Measurements from ENCODE around the gene ARSG. TPM values are rescaled to one million over a fixed set of nuclear protein-coding genes. Genes with fewer than 3 reads are reported as not detected.

ARSG gene
- total and polyA plus RNA-seq, 2 donors (not counting 3 experiments of a cell fraction or from before 2014, with no cell fraction given), result 3.9 to 7.0 TPM

DNA sequence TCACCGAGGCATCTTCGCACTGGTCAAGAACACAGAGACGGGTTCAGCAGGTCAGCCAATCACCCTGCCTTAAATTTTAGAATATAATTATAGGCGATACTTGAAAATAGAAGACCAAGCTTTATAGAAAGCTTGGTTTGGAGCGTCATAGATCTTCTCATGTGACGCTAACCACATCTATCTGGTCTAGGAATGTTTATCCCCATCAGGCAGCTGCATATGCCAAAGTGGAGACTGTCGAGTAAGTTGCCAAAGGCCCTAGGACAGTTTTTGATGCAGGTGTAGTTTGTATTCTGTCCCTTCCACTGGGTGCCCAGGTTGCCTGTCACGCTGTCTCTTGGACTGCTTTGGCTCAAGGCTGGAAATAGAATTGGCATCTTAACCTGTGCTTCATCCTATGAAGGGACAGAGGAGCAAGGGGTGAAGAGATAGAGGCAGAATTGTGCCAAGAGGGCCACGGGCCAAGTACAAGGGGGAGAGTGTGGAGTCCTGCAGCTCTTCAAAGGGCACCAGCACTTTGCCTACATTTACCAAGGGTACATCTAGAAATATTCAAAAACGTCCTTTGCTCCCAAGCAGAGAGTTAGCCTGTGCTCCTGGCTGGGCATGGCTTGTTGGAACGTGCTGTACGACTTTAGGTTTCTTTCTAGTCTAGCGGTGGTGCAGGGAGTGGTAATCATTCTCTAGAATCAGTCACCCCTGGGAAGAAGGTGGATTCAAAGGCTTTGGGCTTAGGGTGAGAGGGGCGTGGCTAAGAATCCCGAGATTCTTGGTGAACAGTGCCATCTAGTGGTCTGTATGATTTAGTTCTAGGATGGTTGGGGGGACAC lies 171.3 kb downstream of the ARSG start:
- ChIA-PET CTCF (interaction anchor here (0.6 to 3.4 kb wide), 13 partner anchors 21 to 658 kb away, joined by 3 to 28 read pairs (median 4); no protein-coding TSS in a partner anchor), POLR2A (no interaction called here)
- dilution Hi-C loops (cut with MboI; ENCODE audit: extremely low pct_ligation_motif_present, low sequenced_read_pairs), result no loop called here
- Histone ChIP-seq H3K27ac (ENCODE audit: insufficient read depth, low read depth, low read length) (no peak overlapping the region), H3K9me3 (replicated peaks; ENCODE audit: control insufficient read depth, insufficient read depth, low read length) (no peaks in the 10 kb centered on the region), H3K4me2 (ENCODE audit: insufficient read depth, low read length) (no peak overlapping the region), H3K27me3 (ENCODE audit: control insufficient read depth in 2 of 2, insufficient read depth in 2 of 2, low read length in 2 of 2) (peaks cover 0 to 2% of the 10 kb centered on the region in 2 experiments), H3K36me3 (ENCODE audit: control insufficient read depth in 2 of 2, extremely low read depth in 1 of 2, insufficient read depth in 2 of 2, low read length in 2 of 2) (no peaks in the 10 kb centered on the region), H3K9me1 (replicated peaks; ENCODE audit: control insufficient read depth, extremely low read depth, insufficient read depth, low read length) (no peaks in the 10 kb centered on the region), H3K9ac (replicated peaks; ENCODE audit: extremely low read depth, insufficient read depth, low read length) (no peak overlapping the region), H4K20me1 (replicated peaks; ENCODE audit: control insufficient read depth, extremely low read depth, insufficient read depth, low read length) (no peaks in the 10 kb centered on the region), H3K79me2 (ENCODE audit: control insufficient read depth, insufficient read depth, low read length) (no peaks in the 10 kb centered on the region), H3K4me1 (ENCODE audit: control insufficient read depth, extremely low read depth, insufficient read depth, low read length) (peaks cover 11% of the 10 kb centered on the region), H2AFZ (ENCODE audit: low read depth, low read length) (peak overlapping the region; percentile 53), H3K4me3 (replicated peaks in 1 of 3; ENCODE audit: insufficient read depth in 1 of 3, low read depth in 1 of 3, low read length in 3 of 3) (no peak overlapping the region)
- TF ChIP-seq GATA2 (IDR thresholded peaks at IDR 0.05; ENCODE audit: insufficient read depth, insufficient read length, low read depth, low read length) (peak; percentile 13), MYC (IDR thresholded peaks at IDR 0.05; ENCODE audit: low read depth, low read length) (no peak)
- TF ChIP-seq, protein P1, sequence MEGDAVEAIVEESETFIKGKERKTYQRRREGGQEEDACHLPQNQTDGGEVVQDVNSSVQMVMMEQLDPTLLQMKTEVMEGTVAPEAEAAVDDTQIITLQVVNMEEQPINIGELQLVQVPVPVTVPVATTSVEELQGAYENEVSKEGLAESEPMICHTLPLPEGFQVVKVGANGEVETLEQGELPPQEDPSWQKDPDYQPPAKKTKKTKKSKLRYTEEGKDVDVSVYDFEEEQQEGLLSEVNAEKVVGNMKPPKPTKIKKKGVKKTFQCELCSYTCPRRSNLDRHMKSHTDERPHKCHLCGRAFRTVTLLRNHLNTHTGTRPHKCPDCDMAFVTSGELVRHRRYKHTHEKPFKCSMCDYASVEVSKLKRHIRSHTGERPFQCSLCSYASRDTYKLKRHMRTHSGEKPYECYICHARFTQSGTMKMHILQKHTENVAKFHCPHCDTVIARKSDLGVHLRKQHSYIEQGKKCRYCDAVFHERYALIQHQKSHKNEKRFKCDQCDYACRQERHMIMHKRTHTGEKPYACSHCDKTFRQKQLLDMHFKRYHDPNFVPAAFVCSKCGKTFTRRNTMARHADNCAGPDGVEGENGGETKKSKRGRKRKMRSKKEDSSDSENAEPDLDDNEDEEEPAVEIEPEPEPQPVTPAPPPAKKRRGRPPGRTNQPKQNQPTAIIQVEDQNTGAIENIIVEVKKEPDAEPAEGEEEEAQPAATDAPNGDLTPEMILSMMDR (IDR thresholded peaks at IDR 0.05; ENCODE audit: extremely low read depth in 1 of 2, insufficient read depth in 1 of 2, low read depth in 1 of 2, low read length in 2 of 2), result peak; percentile 53 to 56
- FAIRE-seq (peak; percentile 76), DNase-seq (ENCODE audit: low read depth, low spot score) (peak; percentile 83)
- intact Hi-C loops (cut with micrococcal nuclease), result loop anchor here (1.0 to 5.0 kb wide), 8 partner anchors 26 to 775 kb away; no protein-coding TSS in a partner anchor
- BruUV-seq (replicated peaks), result no TSS peak
